ENCODE data around the gene CNIH4.
"Not testable (repeated sequence)": the region's sequence is repeated elsewhere in the genome, so short reads cannot be mapped to it uniquely, and the experiment has no call there.

CNIH4 gene

GRCh38 chr1:224349716-224350115, 7.0 kb upstream of the CNIH4 start:
- not testable (repeated sequence) for DNase-seq

- DNase-seq: not testable (repeated sequence)
Measured at GRCh38 chr1:224352436-224353085, 4.1 kb upstream of the CNIH4 start.

- no peak for DNase-seq
Measured at GRCh38 chr1:224353975-224354925, 2.4 kb upstream of the CNIH4 start.

- DNase-seq: no peak
Measured at GRCh38 chr1:224357626-224358124, 996 bp downstream of the CNIH4 start.

- no peak for DNase-seq
Measured at GRCh38 chr1:224358237-224358636, 1.6 kb downstream of the CNIH4 start.

- no peak for DNase-seq
Measured at GRCh38 chr1:224359207-224359606, 2.5 kb downstream of the CNIH4 start.

- DNase-seq: no peak
Measured at GRCh38 chr1:224368409-224368808, 11.7 kb downstream of the CNIH4 start.

- no peak for DNase-seq
Measured at GRCh38 chr1:224373008-224373590, 16.4 kb downstream of the CNIH4 start.

- DNase-seq: no peak
Measured at GRCh38 chr1:224375059-224375458, 18.4 kb downstream of the CNIH4 start.

GRCh38 chr1:224377676-224378006, 21.0 kb downstream of the CNIH4 start:
- no peak for DNase-seq

- DNase-seq: no peak
Measured at GRCh38 chr1:224378855-224379631, 22.4 kb downstream of the CNIH4 start.

- no peak for DNase-seq
Measured at GRCh38 chr1:224380003-224380402, 23.3 kb downstream of the CNIH4 start.

GRCh38 chr1:224381880-224382548, 25.3 kb downstream of the CNIH4 start:
- no peak for DNase-seq

GRCh38 chr1:224383218-224383617, 26.5 kb downstream of the CNIH4 start:
- no peak for DNase-seq

- no peak for DNase-seq
Measured at GRCh38 chr1:224387302-224387912, 30.7 kb downstream of the CNIH4 start.

- no peak for DNase-seq
Measured at GRCh38 chr1:224387943-224388342, 31.3 kb downstream of the CNIH4 start.

GRCh38 chr1:224390517-224390916, 33.8 kb downstream of the CNIH4 start:
- no peak for DNase-seq

- no peak for DNase-seq
Measured at GRCh38 chr1:224392411-224393249, 36.0 kb downstream of the CNIH4 start.

GRCh38 chr1:224393294-224393693, 36.6 kb downstream of the CNIH4 start:
- no peak for DNase-seq

- no peak for DNase-seq
Measured at GRCh38 chr1:224399887-224400286, 43.2 kb downstream of the CNIH4 start.

- DNase-seq: no peak
Measured at GRCh38 chr1:224402472-224403036, 45.9 kb downstream of the CNIH4 start.

Measured in stimulated activated CD4-positive, alpha-beta T cell treated with anti-CD3 and anti-CD28 coated beads, Interleukin-4, amount 100 ng/mL, for 1 hour (primary cell).